Stimulated activated naive CD4-positive, alpha-beta T cell (primary cell): ENCODE measurements around the gene ST6GALNAC5.
A peak's percentile ranks its signal among the peaks of the same experiment; 100 is the strongest.

Experiments used
- DNase-seq, 6 experiments: peaks; one replicate each; lab custom pipeline; 2025; lab: John Stamatoyannopoulos, UW

The ST6GALNAC5 gene

GRCh38 chr1:77047978-77048614, 180.8 kb downstream of the ST6GALNAC5 start:
- DNase-seq, result peak in 1 of 6 experiments; percentile 3

- DNase-seq, result no peak
Measured at GRCh38 chr1:77048615-77049005, 181.3 kb downstream of the ST6GALNAC5 start.

GRCh38 chr1:77051425-77051824, 184.1 kb downstream of the ST6GALNAC5 start:
- DNase-seq, result no peak

GRCh38 chr1:77056525-77056924, 189.2 kb downstream of the ST6GALNAC5 start:
- DNase-seq, result no peak

- no peak for DNase-seq
Measured at GRCh38 chr1:77057994-77058585, 190.8 kb downstream of the ST6GALNAC5 start.

- no peak for DNase-seq
Measured at GRCh38 chr1:77060000-77060399, 192.7 kb downstream of the ST6GALNAC5 start.

GRCh38 chr1:77061162-77061561, 193.9 kb downstream of the ST6GALNAC5 start:
- no peak for DNase-seq

- DNase-seq, result no peak
Measured at GRCh38 chr1:77063118-77063517, 195.8 kb downstream of the ST6GALNAC5 start.

GRCh38 chr1:77064246-77064645, 197.0 kb downstream of the ST6GALNAC5 start:
- no peak for DNase-seq

- DNase-seq, result no peak
Measured at GRCh38 chr1:77065693-77066342, 198.5 kb downstream of the ST6GALNAC5 start.

- no peak for DNase-seq
Measured at GRCh38 chr1:77068013-77068412, 200.7 kb downstream of the ST6GALNAC5 start.

- no peak for DNase-seq
Measured at GRCh38 chr1:77076759-77077158, 209.5 kb downstream of the ST6GALNAC5 start.

- no peak for DNase-seq
Measured at GRCh38 chr1:77081834-77082233, 214.6 kb downstream of the ST6GALNAC5 start.

GRCh38 chr1:77084457-77084856, 217.2 kb downstream of the ST6GALNAC5 start:
- no peak for DNase-seq

GRCh38 chr1:77085109-77085508, 217.8 kb downstream of the ST6GALNAC5 start:
- no peak for DNase-seq

- DNase-seq, result no peak
Measured at GRCh38 chr1:77089756-77090155, 222.5 kb downstream of the ST6GALNAC5 start.

GRCh38 chr1:77095236-77095635, 228.0 kb downstream of the ST6GALNAC5 start:
- no peak for DNase-seq

GRCh38 chr1:77096496-77097255, 229.4 kb downstream of the ST6GALNAC5 start:
- no peak for DNase-seq

GRCh38 chr1:77100875-77101274, 233.6 kb downstream of the ST6GALNAC5 start:
- no peak for DNase-seq

- DNase-seq, result no peak
Measured at GRCh38 chr1:77103486-77103885, 236.2 kb downstream of the ST6GALNAC5 start.

- no peak for DNase-seq
Measured at GRCh38 chr1:77104672-77105071, 237.4 kb downstream of the ST6GALNAC5 start.
